B cell (primary cell): ENCODE results near the gene OR10AD1. TPM values are rescaled to one million over a fixed set of nuclear protein-coding genes. Genes with fewer than 3 reads are reported as not detected.

Experiments
- ATAC-seq: fragments of 200-7000 bp; cut with Tn5 transposase; one replicate; pipeline ENCODE4 v1.10.0; 2021; ENCODE audit warnings: low read depth, mild to moderate bottlenecking, moderate number of reproducible peaks, moderate library complexity
- CTCF ChIA-PET: fragments of 350-600 bp; sonication (Branson Sonifier 250); formaldehyde crosslinking; loops from one replicate; lab custom pipeline; 2021; ENCODE audit warnings: antibody characterized with exemption, inconsistent platforms; lab: Charles Lee
- POLR2A ChIA-PET: fragments of 350-600 bp; sonication (Branson Sonifier 250); formaldehyde crosslinking; loops from one replicate; lab custom pipeline; 2021; ENCODE audit warnings: antibody characterized with exemption; lab: Charles Lee
- DNase-seq: peaks from one replicate; pipeline ENCODE4 v3.0.0; 2013
- H2AFZ ChIP-seq: 2 replicates; pipeline ENCODE4 v1.6.1; 2012; ENCODE audit warnings: mild to moderate bottlenecking, low read depth, low read length; ENCODE audit not compliant: insufficient read depth, poor library complexity, severe bottlenecking
- H3K27ac ChIP-seq, 2 donors: 1 replicate in 1 of 2; 2 replicates in 1 of 2; pipeline ENCODE4 v1.5.1; 2012 to 2013; ENCODE audit warnings: low read length in 2 of 2, mild to moderate bottlenecking in 2 of 2, moderate library complexity in 1 of 2
- H3K27me3 ChIP-seq, 4 experiments: fragments of 200-600 bp in 1 of 4; sonication (generic) in 1 of 4; replicated peaks in 1 of 4; 1 replicate in 2 of 4; 2 replicates in 2 of 4; pipeline versions ENCODE4 v1.6.1 to v1.7.0; 2013 to 2016; ENCODE audit warnings: low read length in 3 of 4, mild to moderate bottlenecking in 2 of 4, mixed read lengths in 1 of 4, moderate library complexity in 1 of 4; ENCODE audit not compliant: insufficient read depth in 4 of 4, control insufficient read depth in 3 of 4; ENCODE audit errors: control extremely low read depth in 1 of 4
- H3K36me3 ChIP-seq, 2 experiments: replicated peaks in 1 of 2; 1 replicate in 1 of 2; 2 replicates in 1 of 2; pipeline versions ENCODE4 v1.6.1 to v1.7.1; 2013; ENCODE audit warnings: low read length in 1 of 2; ENCODE audit not compliant: insufficient read depth in 2 of 2, control insufficient read depth in 1 of 2; ENCODE audit errors: control extremely low read depth in 1 of 2, extremely low read depth in 1 of 2
- H3K4me1 ChIP-seq, 2 donors: fragments of 200-600 bp in 1 of 2; sonication (generic) in 1 of 2; 1 replicate in 1 of 2; 2 replicates in 1 of 2; pipeline versions ENCODE4 v1.5.1 to v1.6.1; 2013 to 2017; ENCODE audit warnings: low read length in 2 of 2; ENCODE audit not compliant: control insufficient read depth in 2 of 2, insufficient read depth in 2 of 2
- H3K4me2 ChIP-seq: replicated peaks from 2 replicates; pipeline ENCODE3; 2012; ENCODE audit warnings: mild to moderate bottlenecking, low read depth, low read length; ENCODE audit not compliant: poor library complexity, severe bottlenecking
- H3K4me3 ChIP-seq, 5 experiments: fragments of 200-600 bp in 1 of 5; sonication (generic) in 1 of 5; 1 replicate in 3 of 5; 2 replicates in 2 of 5; pipeline versions ENCODE4 v1.5.1 to v1.7.0; 2011 to 2016; ENCODE audit warnings: low read length in 4 of 5, mild to moderate bottlenecking in 4 of 5, low read depth in 2 of 5, control low read depth in 1 of 5, moderate library complexity in 1 of 5; ENCODE audit not compliant: insufficient read depth in 1 of 5; ENCODE audit errors: control extremely low read depth in 1 of 5, extremely low read depth in 1 of 5
- H3K79me2 ChIP-seq: fragments of 200-600 bp; sonication (generic); one replicate; pipeline ENCODE4 v1.6.0; 2016; ENCODE audit warnings: low read length; ENCODE audit not compliant: control insufficient read depth, insufficient read depth
- H3K9ac ChIP-seq: fragments of 200-600 bp; sonication (generic); 2 replicates; pipeline ENCODE4 v1.6.1; 2017; ENCODE audit warnings: mild to moderate bottlenecking, low read length, moderate library complexity
- H3K9me3 ChIP-seq, 3 donors: one replicate each; pipeline versions ENCODE4 v1.6.1 to v1.7.1; 2013; ENCODE audit warnings: low read length in 2 of 3; ENCODE audit not compliant: control insufficient read depth in 2 of 3, insufficient read depth in 1 of 3; ENCODE audit errors: control extremely low read depth in 1 of 3
- H4K20me1 ChIP-seq: 2 replicates; pipeline ENCODE4 v1.6.0; 2012; ENCODE audit warnings: mild to moderate bottlenecking, low read length; ENCODE audit not compliant: insufficient read depth, control insufficient read depth, poor library complexity, severe bottlenecking
- H3K27ac Mint-ChIP-seq: one replicate; pipeline ENCODE4 v1.8.0; 2021; ENCODE audit warnings: mixed read lengths
- H3K27me3 Mint-ChIP-seq: one replicate; pipeline ENCODE4 v1.8.0; 2021; ENCODE audit warnings: mixed read lengths
- H3K4me1 Mint-ChIP-seq: one replicate; pipeline ENCODE4 v1.8.0; 2021; ENCODE audit warnings: mixed read lengths
- H3K4me3 Mint-ChIP-seq: one replicate; pipeline ENCODE4 v1.8.0; 2021; ENCODE audit warnings: mixed read lengths
- H3K9me3 Mint-ChIP-seq: one replicate; pipeline ENCODE4 v1.8.0; 2022; ENCODE audit warnings: mixed read lengths; ENCODE audit not compliant: insufficient read depth
- EZH2 ChIP-seq: IDR thresholded peaks from 2 replicates; pipeline ENCODE4 v1.6.1; 2012; ENCODE audit warnings: borderline replicate concordance, low read depth, mild to moderate bottlenecking, moderate library complexity, low read length; ENCODE audit not compliant: insufficient read depth, poor library complexity, severe bottlenecking
- WGBS: methylation state at CpG from one replicate; pipeline ENCODE4 v1.1.5; 2013; ENCODE audit warnings: missing lambda C conversion rate; ENCODE audit not compliant: insufficient coverage; 5-methylcytosine and 5-hydroxymethylcytosine counted together
- intact Hi-C: fragments of 100-400 bp; cut with micrococcal nuclease; formaldehyde crosslinking; loops from one replicate; pipeline ENCODE4 v1.10.0; 2022
- polyA plus RNA-seq: library from polyadenylated mRNA; depleted of rRNA; stranded (reverse); fragments of >200 nt; gene quantifications from 2 replicates; pipeline ENCODE4 v1.2.3, GENCODE V29; 2012
- total RNA-seq, 2 donors: library from RNA; stranded (reverse); fragments of 120-200 nt in 1 of 2; gene quantifications; 1 replicate in 1 of 2; 2 replicates in 1 of 2; pipeline versions ENCODE4 v1.2.3 to v1.2.4, GENCODE V29; 2013 to 2022
- TF ChIP-seq, protein P1 (sequence below): fragments of 200-600 bp; IDR thresholded peaks from one replicate; pipeline ENCODE4 v1.8.0; 2022; ENCODE audit warnings: antibody characterized with exemption, mild to moderate bottlenecking

Gene OR10AD1
- total and polyA plus RNA-seq, 2 donors (not counting 1 experiment from before 2014, with no cell fraction given), result not detected

- whole genome bisulfite sequencing, result 86% methylated on average over 2 of the region's 2 CpGs
- H3K4me2 ChIP-seq, result no peak overlapping the region
- H3K4me3 ChIP-seq, result no peak overlapping the region
- no peak for TF ChIP-seq EZH2
- TF ChIP-seq, protein P1, sequence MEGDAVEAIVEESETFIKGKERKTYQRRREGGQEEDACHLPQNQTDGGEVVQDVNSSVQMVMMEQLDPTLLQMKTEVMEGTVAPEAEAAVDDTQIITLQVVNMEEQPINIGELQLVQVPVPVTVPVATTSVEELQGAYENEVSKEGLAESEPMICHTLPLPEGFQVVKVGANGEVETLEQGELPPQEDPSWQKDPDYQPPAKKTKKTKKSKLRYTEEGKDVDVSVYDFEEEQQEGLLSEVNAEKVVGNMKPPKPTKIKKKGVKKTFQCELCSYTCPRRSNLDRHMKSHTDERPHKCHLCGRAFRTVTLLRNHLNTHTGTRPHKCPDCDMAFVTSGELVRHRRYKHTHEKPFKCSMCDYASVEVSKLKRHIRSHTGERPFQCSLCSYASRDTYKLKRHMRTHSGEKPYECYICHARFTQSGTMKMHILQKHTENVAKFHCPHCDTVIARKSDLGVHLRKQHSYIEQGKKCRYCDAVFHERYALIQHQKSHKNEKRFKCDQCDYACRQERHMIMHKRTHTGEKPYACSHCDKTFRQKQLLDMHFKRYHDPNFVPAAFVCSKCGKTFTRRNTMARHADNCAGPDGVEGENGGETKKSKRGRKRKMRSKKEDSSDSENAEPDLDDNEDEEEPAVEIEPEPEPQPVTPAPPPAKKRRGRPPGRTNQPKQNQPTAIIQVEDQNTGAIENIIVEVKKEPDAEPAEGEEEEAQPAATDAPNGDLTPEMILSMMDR, result no peak
- H4K20me1 ChIP-seq, result no peaks in the 10 kb centered on the region
- Mint-ChIP-seq H3K4me3 (no peak overlapping the region), H3K4me1 (peaks cover 6% of the 10 kb centered on the region), H3K9me3 (no peaks in the 10 kb centered on the region), H3K27me3 (peaks cover 28% of the 10 kb centered on the region), H3K27ac (no peak overlapping the region)
- DNase-seq (no peak), ATAC-seq (no peak)
- H3K9me3 ChIP-seq, result no peaks in the 10 kb centered on the region
- peaks cover 5 to 7% of the 10 kb centered on the region in 2 donors for H3K4me1 ChIP-seq
- H3K9ac ChIP-seq, result no peak overlapping the region
- ChIA-PET POLR2A (no interaction called here), CTCF (interaction anchor here (0.8 to 1.2 kb wide), 2 partner anchors 10 to 107 kb away, joined by 3 read pairs; no protein-coding TSS in a partner anchor)
- H2AFZ ChIP-seq, result no peak overlapping the region
- H3K27ac ChIP-seq, result no peak overlapping the region
- intact Hi-C loops, result no loop called here
- peaks cover 5% of the 10 kb centered on the region for H3K79me2 ChIP-seq
- H3K36me3 ChIP-seq, result no peaks in the 10 kb centered on the region
- H3K27me3 ChIP-seq, result peaks cover 0 to 16% (median 0%) of the 10 kb centered on the region in 4 experiments
Observed at GRCh38 chr12:48193623-48194022, 9.5 kb downstream of the OR10AD1 start.

GRCh38 chr12:48192861-48193260 is 10.2 kb downstream of the OR10AD1 start:
- no peak overlapping the region for H2AFZ ChIP-seq
- no peaks in the 10 kb centered on the region for H3K36me3 ChIP-seq
- ChIA-PET POLR2A (no interaction called here), CTCF (interaction anchor here (0.6 to 1.2 kb wide), 4 partner anchors 9 to 109 kb away, joined by 3 to 4 read pairs (median 3); partner anchors contain the start of gene CCDC184)
- no peak for DNase-seq
- Mint-ChIP-seq H3K27ac (no peak overlapping the region), H3K27me3 (peaks cover 28% of the 10 kb centered on the region), H3K4me3 (no peak overlapping the region), H3K9me3 (no peaks in the 10 kb centered on the region), H3K4me1 (peaks cover 4% of the 10 kb centered on the region)
- no peak for ATAC-seq
- peaks cover 5 to 6% of the 10 kb centered on the region in 2 donors for H3K4me1 ChIP-seq
- H3K27ac ChIP-seq, result no peak overlapping the region
- no peaks in the 10 kb centered on the region for H3K79me2 ChIP-seq
- no peak overlapping the region for H3K4me3 ChIP-seq
- no peaks in the 10 kb centered on the region for H3K9me3 ChIP-seq
- peaks cover 0 to 16% (median 0%) of the 10 kb centered on the region in 4 experiments for H3K27me3 ChIP-seq
- no peak for TF ChIP-seq EZH2
- TF ChIP-seq, protein P1, result no peak
- no peak overlapping the region for H3K4me2 ChIP-seq
- intact Hi-C loops, result no loop called here
- H3K9ac ChIP-seq, result no peak overlapping the region
- no CpG with 5 or more reads among the region's 1 CpG for WGBS
- H4K20me1 ChIP-seq, result no peaks in the 10 kb centered on the region
